Gastrocnemius medialis (tissue), 4 donors: ENCODE measurements around the gene CLDN22.

Source experiments
- POLR2A ChIP-seq, 2 donors: fragments of 450-650 bp; IDR thresholded peaks; one replicate each; pipeline ENCODE4 v1.6.1; 2017; ENCODE audit warnings: antibody characterized with exemption in 2 of 2, mild to moderate bottlenecking in 2 of 2, moderate library complexity in 2 of 2
- TF ChIP-seq, protein P1 (sequence below), 5 experiments: fragments of 450-650 bp in 3 of 5; fragments of 200-600 bp in 2 of 5; sonication (generic) in 2 of 5; IDR thresholded peaks in 4 of 5; conservative IDR thresholded peaks in 1 of 5; 1 replicate in 4 of 5; 2 replicates in 1 of 5; pipeline ENCODE4 v1.5.1; 2016 to 2019; ENCODE audit warnings: antibody characterized with exemption in 5 of 5, mild to moderate bottlenecking in 3 of 5, moderate library complexity in 3 of 5

DNA sequence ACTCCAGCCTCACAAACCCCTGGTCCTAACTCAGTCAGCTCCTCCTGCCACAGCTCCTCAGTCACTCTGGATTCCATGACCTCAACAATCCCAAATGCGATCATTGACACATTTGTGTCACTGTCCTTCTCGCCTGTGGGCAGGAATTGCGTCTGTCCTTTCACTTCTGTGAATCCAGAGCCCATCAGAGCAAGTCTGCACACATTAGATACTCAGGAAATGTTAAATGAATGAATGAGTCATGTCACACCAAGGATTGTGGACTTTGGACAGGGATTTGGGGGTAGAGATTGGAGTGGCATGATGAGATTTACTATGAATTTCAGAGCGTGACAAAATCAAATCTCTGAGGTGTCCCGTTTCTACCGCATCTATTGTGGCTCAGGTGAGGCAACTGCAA lies 13.9 kb upstream of the CLDN22 start:
- TF ChIP-seq, protein P1, sequence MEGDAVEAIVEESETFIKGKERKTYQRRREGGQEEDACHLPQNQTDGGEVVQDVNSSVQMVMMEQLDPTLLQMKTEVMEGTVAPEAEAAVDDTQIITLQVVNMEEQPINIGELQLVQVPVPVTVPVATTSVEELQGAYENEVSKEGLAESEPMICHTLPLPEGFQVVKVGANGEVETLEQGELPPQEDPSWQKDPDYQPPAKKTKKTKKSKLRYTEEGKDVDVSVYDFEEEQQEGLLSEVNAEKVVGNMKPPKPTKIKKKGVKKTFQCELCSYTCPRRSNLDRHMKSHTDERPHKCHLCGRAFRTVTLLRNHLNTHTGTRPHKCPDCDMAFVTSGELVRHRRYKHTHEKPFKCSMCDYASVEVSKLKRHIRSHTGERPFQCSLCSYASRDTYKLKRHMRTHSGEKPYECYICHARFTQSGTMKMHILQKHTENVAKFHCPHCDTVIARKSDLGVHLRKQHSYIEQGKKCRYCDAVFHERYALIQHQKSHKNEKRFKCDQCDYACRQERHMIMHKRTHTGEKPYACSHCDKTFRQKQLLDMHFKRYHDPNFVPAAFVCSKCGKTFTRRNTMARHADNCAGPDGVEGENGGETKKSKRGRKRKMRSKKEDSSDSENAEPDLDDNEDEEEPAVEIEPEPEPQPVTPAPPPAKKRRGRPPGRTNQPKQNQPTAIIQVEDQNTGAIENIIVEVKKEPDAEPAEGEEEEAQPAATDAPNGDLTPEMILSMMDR (IDR thresholded peaks at IDR 0.05 in 4 of 5, conservative IDR thresholded peaks at IDR 0.05 in 1 of 5), result no peak
- TF ChIP-seq POLR2A (IDR thresholded peaks at IDR 0.05), result no peak
